DND-41 (cell line): Measurements from ENCODE around the gene DDX31.

Experiments
- EZH2 ChIP-seq: IDR thresholded peaks from 3 replicates; pipeline ENCODE4 v1.6.1; 2012; ENCODE audit warnings: borderline replicate concordance, low read depth, mild to moderate bottlenecking, moderate library complexity, low read length, inconsistent platforms; ENCODE audit not compliant: severe bottlenecking
- TF ChIP-seq, protein P1 (sequence below): IDR thresholded peaks from 2 replicates; pipeline ENCODE4 v1.5.1; 2012; ENCODE audit warnings: borderline replicate concordance, low read length, moderate library complexity, mild to moderate bottlenecking; ENCODE audit not compliant: poor library complexity, severe bottlenecking; ENCODE audit errors: extremely low read depth

DNA sequence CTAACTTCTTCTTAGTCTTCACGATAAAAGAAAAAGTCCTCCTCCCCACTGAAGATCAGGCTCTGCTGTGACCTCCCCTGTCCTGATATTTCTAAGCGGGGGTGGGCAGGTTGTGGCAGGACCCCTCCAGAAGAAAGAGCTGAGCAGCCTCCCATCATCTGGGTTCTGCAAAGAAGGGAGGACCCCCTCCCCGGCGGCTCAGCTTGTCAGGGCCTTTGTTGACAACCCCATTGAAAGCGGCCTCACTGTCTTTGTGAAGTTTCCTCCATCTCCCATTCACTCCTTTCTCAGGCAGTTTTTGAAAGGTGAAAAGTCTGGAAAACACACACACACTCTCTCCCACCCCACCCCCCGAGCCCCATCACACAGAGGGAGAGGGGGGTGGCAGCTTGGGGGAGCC lies 113.5 kb downstream of the DDX31 start:
- TF ChIP-seq, protein P1, sequence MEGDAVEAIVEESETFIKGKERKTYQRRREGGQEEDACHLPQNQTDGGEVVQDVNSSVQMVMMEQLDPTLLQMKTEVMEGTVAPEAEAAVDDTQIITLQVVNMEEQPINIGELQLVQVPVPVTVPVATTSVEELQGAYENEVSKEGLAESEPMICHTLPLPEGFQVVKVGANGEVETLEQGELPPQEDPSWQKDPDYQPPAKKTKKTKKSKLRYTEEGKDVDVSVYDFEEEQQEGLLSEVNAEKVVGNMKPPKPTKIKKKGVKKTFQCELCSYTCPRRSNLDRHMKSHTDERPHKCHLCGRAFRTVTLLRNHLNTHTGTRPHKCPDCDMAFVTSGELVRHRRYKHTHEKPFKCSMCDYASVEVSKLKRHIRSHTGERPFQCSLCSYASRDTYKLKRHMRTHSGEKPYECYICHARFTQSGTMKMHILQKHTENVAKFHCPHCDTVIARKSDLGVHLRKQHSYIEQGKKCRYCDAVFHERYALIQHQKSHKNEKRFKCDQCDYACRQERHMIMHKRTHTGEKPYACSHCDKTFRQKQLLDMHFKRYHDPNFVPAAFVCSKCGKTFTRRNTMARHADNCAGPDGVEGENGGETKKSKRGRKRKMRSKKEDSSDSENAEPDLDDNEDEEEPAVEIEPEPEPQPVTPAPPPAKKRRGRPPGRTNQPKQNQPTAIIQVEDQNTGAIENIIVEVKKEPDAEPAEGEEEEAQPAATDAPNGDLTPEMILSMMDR = no peak
- TF ChIP-seq EZH2 = no peak
